ENCODE measurements around the gene ULK4. TPM values are rescaled to one million over a fixed set of nuclear protein-coding genes. Genes with fewer than 3 reads are reported as not detected.
A peak's percentile ranks its signal among the peaks of the same experiment; 100 is the strongest.

ULK4 gene
- total RNA-seq, 2 donors from 2014 or later = 11.1 to 17.9 TPM

DNA sequence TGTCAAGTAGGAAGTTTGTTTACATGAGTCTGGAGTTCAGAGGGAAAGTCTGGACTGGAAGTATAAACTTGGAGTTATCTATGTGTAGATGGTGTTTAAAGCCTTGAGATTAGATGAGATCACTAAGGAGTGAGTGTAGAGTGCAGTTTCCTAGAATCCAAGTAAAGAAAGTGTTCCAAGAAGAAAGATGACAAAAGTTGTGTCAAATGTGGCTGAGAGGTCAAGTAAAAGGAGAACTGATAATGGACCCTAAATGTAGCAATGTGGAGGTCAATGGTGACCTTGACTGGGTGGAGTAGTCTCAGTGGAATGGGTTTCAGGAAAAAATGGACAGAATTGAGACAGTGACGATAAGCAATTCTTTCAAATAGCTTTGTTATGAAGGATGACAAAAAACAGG lies 39.9 kb upstream of the ULK4 start:
- Histone ChIP-seq H3K27me3 (ENCODE audit: control insufficient read depth, insufficient read depth, low read length, poor library complexity, severe bottlenecking) (no peaks in the 10 kb centered on the region), H3K4me3 (ENCODE audit: low read length) (no peak overlapping the region), H3K27ac (ENCODE audit: low read depth, low read length) (no peak overlapping the region), H3K9me3 (ENCODE audit: control insufficient read depth, low read length) (peaks cover 5% of the 10 kb centered on the region), H3K9ac (ENCODE audit: extremely low read depth, low read length, poor library complexity, severe bottlenecking) (no peak overlapping the region), H3K36me3 (ENCODE audit: control insufficient read depth, insufficient read depth, low read length) (no peaks in the 10 kb centered on the region), H3K4me1 (ENCODE audit: control insufficient read depth, insufficient read depth, low read length) (no peaks in the 10 kb centered on the region)
- Mint-ChIP-seq H3K36me3 (ENCODE audit: low read depth) (no peaks in the 10 kb centered on the region), H3K4me3 (no peak overlapping the region), H3K9me3 (peaks cover 10% of the 10 kb centered on the region), H3K4me1 (peaks cover 3% of the 10 kb centered on the region), H3K27ac (no peak overlapping the region), H3K27me3 (ENCODE audit: insufficient read depth) (peaks cover 2% of the 10 kb centered on the region)
- WGBS, 2 experiments (ENCODE audit: insufficient coverage in 1 of 2, insufficient read length in 1 of 2) = 93% methylated on average over 1 of the region's 1 CpG; no CpG with 5 or more reads in 1 of the 2 experiments
- DNase-seq = no peak
- TF ChIP-seq CTCF (conservative IDR thresholded peaks at IDR 0.05) = no peak

DNA sequence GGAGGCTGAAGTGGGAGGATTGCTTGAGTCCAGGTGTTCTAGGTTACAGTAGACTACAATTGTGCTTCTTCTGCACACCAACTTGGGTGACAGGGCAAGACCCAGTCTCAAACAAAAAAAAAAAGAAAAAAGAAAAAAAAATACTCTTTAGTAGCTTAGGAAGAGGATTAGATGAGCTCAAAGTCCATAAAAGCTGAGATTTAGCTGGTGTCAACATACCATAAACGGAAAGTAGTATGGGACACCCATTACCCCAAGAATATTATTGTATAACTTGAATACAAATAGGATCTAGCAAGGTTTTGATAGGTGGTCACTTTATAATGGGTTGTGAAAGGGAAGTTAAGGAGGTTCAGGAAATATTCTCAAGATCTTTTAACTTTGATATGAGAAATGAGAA lies 38.0 kb upstream of the ULK4 start:
- no peak for TF ChIP-seq CTCF (conservative IDR thresholded peaks at IDR 0.05)
- Histone ChIP-seq H3K36me3 (ENCODE audit: control insufficient read depth, insufficient read depth, low read length) (no peaks in the 10 kb centered on the region), H3K4me1 (ENCODE audit: control insufficient read depth, insufficient read depth, low read length) (no peaks in the 10 kb centered on the region), H3K27me3 (ENCODE audit: control insufficient read depth, insufficient read depth, low read length, poor library complexity, severe bottlenecking) (no peaks in the 10 kb centered on the region), H3K9me3 (ENCODE audit: control insufficient read depth, low read length) (peaks cover 5% of the 10 kb centered on the region), H3K4me3 (ENCODE audit: low read length) (no peak overlapping the region), H3K27ac (ENCODE audit: low read depth, low read length) (no peak overlapping the region), H3K9ac (ENCODE audit: extremely low read depth, low read length, poor library complexity, severe bottlenecking) (no peak overlapping the region)
- Mint-ChIP-seq H3K27ac (no peak overlapping the region), H3K27me3 (ENCODE audit: insufficient read depth) (peaks cover 2% of the 10 kb centered on the region), H3K4me3 (no peak overlapping the region), H3K36me3 (ENCODE audit: low read depth) (no peaks in the 10 kb centered on the region), H3K9me3 (peaks cover 10% of the 10 kb centered on the region), H3K4me1 (peaks cover 3% of the 10 kb centered on the region)
- WGBS, 2 experiments (ENCODE audit: insufficient coverage in 1 of 2, insufficient read length in 1 of 2) = 71% methylated on average over 1 of the region's 1 CpG; no CpG with 5 or more reads in 1 of the 2 experiments
- DNase-seq = no peak

GRCh38 chr3:41997702-41998550 lies 36.0 kb upstream of the ULK4 start:
- H3K9me3 ChIP-seq (ENCODE audit: control insufficient read depth, low read length) = peaks cover 5% of the 10 kb centered on the region
- Mint-ChIP-seq H3K4me1 (peaks cover 3% of the 10 kb centered on the region), H3K4me3 (no peak overlapping the region), H3K27me3 (ENCODE audit: insufficient read depth) (peaks cover 2% of the 10 kb centered on the region), H3K36me3 (ENCODE audit: low read depth) (no peaks in the 10 kb centered on the region), H3K9me3 (peaks cover 10% of the 10 kb centered on the region), H3K27ac (no peak overlapping the region)
- TF ChIP-seq CTCF (conservative IDR thresholded peaks at IDR 0.05) = peak; percentile 70
- WGBS, 2 experiments (ENCODE audit: insufficient coverage in 1 of 2, insufficient read length in 1 of 2) = 84 to 98% methylated on average over 4 to 6 of the region's 6 CpGs
- peak; percentile 80 for DNase-seq
- H3K27me3 ChIP-seq (ENCODE audit: control insufficient read depth, insufficient read depth, low read length, poor library complexity, severe bottlenecking) = no peaks in the 10 kb centered on the region
- no peak overlapping the region for H3K9ac ChIP-seq (ENCODE audit: extremely low read depth, low read length, poor library complexity, severe bottlenecking)
- H3K4me3 ChIP-seq (ENCODE audit: low read length) = no peak overlapping the region
- no peaks in the 10 kb centered on the region for H3K36me3 ChIP-seq (ENCODE audit: control insufficient read depth, insufficient read depth, low read length)
- no peaks in the 10 kb centered on the region for H3K4me1 ChIP-seq (ENCODE audit: control insufficient read depth, insufficient read depth, low read length)
- H3K27ac ChIP-seq (ENCODE audit: low read depth, low read length) = no peak overlapping the region

Data from endodermal cell (in vitro differentiated cells).